EH (cell line): Measurements from ENCODE around the gene PDE4D.
A peak's percentile ranks its signal among the peaks of the same experiment; 100 is the strongest.

Source experiments
- DNase-seq: peaks from one replicate; pipeline ENCODE4 v3.0.0-alpha.2; 2015; ENCODE audit warnings: low read depth

The PDE4D gene

GRCh38 chr5:59838989-59839388 is 54.5 kb downstream of the PDE4D start:
- no peak for DNase-seq

- no peak for DNase-seq
Measured at GRCh38 chr5:59838067-59838466, 55.5 kb downstream of the PDE4D start.

GRCh38 chr5:59837071-59837470 is 56.5 kb downstream of the PDE4D start:
- DNase-seq: no peak

- no peak for DNase-seq
Measured at GRCh38 chr5:59835800-59836199, 57.7 kb downstream of the PDE4D start.

GRCh38 chr5:59833448-59833847 is 60.1 kb downstream of the PDE4D start:
- DNase-seq: no peak

GRCh38 chr5:59832577-59833301 is 60.8 kb downstream of the PDE4D start:
- no peak for DNase-seq

- peak; percentile 46 for DNase-seq
Measured at GRCh38 chr5:59831326-59832010, 62.1 kb downstream of the PDE4D start.

- no peak for DNase-seq
Measured at GRCh38 chr5:59830536-59831200, 62.9 kb downstream of the PDE4D start.

- DNase-seq: no peak
Measured at GRCh38 chr5:59829922-59830321, 63.6 kb downstream of the PDE4D start.

GRCh38 chr5:59829386-59829785 is 64.1 kb downstream of the PDE4D start:
- DNase-seq: peak; percentile 92

- no peak for DNase-seq
Measured at GRCh38 chr5:59828623-59829022, 64.9 kb downstream of the PDE4D start.

GRCh38 chr5:59826996-59827395 is 66.5 kb downstream of the PDE4D start:
- no peak for DNase-seq

- no peak for DNase-seq
Measured at GRCh38 chr5:59823420-59823819, 70.1 kb downstream of the PDE4D start.

- no peak for DNase-seq
Measured at GRCh38 chr5:59819806-59820205, 73.7 kb downstream of the PDE4D start.

- DNase-seq: no peak
Measured at GRCh38 chr5:59817536-59817935, 76.0 kb downstream of the PDE4D start.

GRCh38 chr5:59816654-59817300 is 76.7 kb downstream of the PDE4D start:
- DNase-seq: no peak

GRCh38 chr5:59814537-59814872 is 79.0 kb downstream of the PDE4D start:
- DNase-seq: no peak

GRCh38 chr5:59813761-59814536 is 79.6 kb downstream of the PDE4D start:
- DNase-seq: peak; percentile 68

- DNase-seq: peak; percentile 72
Measured at GRCh38 chr5:59810041-59810440, 83.5 kb downstream of the PDE4D start.

GRCh38 chr5:59807806-59808205 is 85.7 kb downstream of the PDE4D start:
- DNase-seq: no peak

GRCh38 chr5:59800347-59800893 is 93.1 kb downstream of the PDE4D start:
- DNase-seq: no peak
